NCI-H2171 (cell line): Measurements from ENCODE around the gene HOXA11.

Experiments
- DNase-seq: peaks from one replicate; lab custom pipeline; 2025; lab: John Stamatoyannopoulos, UW

Gene HOXA11

DNA sequence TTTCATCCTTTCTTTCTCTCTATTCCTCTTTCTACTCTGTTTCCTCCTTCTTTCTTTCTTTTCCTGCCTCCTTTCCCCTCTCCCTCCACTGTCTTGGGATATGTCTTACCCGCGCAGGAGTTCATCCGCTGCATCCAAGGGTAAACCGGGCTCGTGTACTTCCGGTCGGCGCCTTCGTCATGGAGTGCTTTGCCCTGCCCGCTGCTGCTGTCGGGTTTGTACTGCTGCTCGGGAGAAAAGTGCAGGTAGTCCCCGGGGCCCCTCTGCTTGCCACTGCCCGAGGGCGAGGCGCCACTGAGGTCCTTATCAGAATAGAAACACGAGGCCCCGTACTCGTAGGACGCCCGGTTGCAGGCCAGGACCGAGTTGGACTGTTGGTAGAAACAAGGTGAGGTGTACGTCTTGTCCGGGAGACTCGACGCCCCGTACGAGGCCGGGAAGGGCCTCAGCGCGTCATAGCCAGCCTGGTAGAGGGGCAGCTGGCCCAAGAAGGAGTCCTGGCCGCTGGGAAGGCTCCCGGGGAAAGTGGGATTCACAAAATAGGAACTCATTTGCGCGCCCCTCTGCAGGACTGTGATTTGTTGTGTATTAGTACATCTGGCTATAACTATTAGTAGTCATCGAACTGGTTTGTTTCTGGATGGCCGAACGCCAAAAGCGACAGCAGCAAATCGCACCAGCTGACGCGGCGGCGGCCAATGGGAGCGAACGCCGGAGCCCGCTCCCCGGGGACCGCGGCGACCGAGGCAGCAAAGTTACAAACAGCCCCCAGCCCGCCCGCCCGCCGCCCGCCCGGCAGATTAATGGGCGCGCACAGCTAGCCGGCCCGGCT lies 37.6 kb downstream of the HOXA11 start, which contains the start of gene HOXA6:
HOXA6 (minus strand) TSS at position 576 of the 832 bp plus-strand sequence; CDS start at position 551, 25 bp downstream.
- peak; percentile 43 for DNase-seq

GRCh38 chr7:27146491-27147198 lies 38.4 kb downstream of the HOXA11 start:
- no peak for DNase-seq

DNA sequence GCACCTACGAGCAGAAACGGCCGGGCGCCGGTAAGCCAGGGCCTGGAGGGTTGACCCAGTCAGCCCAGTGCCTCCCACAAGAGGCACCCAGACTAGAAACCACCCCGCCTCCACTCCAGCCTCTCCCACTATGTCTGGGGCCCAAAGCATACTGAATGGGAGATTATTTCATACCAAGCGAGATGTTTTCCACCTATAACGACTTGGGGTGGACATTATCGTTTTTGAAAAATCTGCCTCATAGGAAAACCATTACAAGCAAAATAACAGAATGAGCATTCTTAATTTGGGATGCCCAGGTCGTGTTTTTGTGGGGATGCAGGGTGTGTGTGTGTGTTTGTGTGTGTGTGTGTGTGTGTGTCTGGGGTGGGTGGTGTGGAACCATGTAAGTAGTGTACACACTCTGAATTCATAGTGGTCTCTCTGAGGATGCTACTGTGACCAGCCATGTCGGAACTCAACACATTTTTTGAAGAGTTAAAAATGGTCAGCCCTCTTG lies 39.1 kb downstream of the HOXA11 start:
- no peak for DNase-seq

DNA sequence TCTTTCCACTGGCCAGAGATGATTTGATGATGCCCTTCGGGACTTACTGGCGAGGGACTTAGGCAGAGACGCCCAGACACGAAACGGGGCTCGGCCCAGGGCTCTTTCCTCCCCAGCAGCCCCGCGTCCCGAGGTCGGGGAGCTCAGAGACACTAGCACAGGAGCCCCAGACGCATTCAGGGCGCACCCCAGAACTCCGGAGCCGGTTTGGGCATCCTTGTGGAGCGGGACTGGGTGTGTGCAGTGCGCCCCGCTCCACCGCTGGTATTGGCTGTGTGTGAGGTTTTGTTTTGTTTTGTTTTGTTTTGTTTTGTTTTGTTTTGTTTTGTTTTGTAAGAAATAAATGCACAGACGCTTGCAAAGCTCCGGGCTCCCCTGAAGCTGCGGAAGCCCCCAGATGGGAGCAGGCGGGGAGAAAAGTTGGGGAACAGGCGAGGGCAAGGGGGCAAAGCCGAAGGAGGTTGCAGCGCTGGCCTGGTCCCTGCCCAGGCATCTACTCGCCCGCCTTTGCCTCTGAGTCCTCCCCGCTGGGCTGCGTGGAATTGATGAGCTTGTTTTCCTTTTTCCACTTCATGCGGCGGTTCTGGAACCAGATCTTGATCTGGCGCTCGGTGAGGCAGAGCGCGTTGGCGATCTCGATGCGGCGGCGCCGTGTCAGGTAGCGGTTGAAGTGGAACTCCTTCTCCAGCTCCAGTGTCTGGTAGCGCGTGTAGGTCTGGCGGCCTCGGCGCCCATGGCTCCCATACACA lies 39.7 kb downstream of the HOXA11 start:
- no peak for DNase-seq

DNA sequence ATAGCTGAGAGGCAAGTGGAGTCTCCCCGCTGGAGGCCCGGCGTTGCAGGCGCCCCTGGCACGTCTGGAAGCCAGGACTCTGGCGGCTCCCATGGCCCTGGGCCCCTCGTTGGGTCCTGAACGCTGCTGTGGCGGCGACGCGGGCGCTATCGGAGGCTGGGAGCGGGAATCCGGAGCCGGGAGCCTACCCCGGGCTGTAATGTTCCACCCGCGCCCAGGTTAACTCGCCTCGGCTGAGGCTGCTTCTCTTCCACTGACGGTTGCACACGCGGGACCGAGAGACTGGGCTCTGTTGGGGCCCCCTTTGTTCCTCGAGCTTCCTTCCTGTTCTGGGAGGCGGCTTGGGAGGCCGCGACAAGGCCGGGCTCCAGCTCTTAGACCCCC lies 40.3 kb downstream of the HOXA11 start:
- no peak for DNase-seq

GRCh38 chr7:27143950-27144780 lies 40.9 kb downstream of the HOXA11 start:
- DNase-seq = no peak

GRCh38 chr7:27143023-27143949 lies 41.7 kb downstream of the HOXA11 start, which contains the start of gene HOXA5:
HOXA5 (minus strand) TSS chr7:27143681; CDS start chr7:27143607, 74 bp downstream.
- no peak for DNase-seq

GRCh38 chr7:27142580-27143022 lies 42.4 kb downstream of the HOXA11 start:
- DNase-seq = no peak

GRCh38 chr7:27141923-27142579 lies 43.0 kb downstream of the HOXA11 start:
- DNase-seq = no peak

- DNase-seq = no peak
Observed at GRCh38 chr7:27141137-27141922, 43.7 kb downstream of the HOXA11 start.

DNA sequence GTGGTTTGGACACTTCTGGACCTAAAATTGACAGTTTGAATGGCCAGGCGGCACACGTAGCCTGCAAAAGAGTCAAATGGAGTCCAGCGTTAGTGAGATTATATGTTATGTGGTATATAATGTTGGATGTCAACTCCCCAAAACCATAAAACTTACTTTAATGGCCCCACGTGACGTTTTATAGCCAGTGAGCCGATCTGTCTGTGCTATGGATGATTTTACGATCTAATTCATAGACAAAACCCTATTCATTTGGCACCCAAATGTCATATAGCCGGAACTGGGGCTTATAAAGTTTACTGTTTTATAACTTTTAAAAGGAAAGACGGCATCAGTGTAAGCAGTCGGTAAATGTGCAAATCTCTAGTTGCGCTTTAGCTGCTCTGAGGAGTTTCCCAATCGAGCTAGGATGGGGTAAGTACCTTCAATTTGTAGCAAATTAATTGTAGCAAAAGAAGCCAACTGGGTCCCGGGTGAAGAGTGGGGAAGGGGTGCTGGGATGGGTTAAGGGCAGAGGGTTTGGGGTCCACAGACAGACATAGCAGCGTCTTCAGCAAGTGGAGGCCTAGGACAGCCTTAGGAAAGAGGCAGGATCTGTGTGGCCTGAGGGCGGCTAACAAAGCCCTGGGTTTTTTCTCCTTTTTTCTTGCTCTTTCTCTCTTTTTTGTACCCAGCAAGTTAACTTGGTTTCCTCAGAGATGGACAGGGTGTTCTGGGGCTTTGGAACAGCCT lies 44.7 kb downstream of the HOXA11 start:
- no peak for DNase-seq

DNA sequence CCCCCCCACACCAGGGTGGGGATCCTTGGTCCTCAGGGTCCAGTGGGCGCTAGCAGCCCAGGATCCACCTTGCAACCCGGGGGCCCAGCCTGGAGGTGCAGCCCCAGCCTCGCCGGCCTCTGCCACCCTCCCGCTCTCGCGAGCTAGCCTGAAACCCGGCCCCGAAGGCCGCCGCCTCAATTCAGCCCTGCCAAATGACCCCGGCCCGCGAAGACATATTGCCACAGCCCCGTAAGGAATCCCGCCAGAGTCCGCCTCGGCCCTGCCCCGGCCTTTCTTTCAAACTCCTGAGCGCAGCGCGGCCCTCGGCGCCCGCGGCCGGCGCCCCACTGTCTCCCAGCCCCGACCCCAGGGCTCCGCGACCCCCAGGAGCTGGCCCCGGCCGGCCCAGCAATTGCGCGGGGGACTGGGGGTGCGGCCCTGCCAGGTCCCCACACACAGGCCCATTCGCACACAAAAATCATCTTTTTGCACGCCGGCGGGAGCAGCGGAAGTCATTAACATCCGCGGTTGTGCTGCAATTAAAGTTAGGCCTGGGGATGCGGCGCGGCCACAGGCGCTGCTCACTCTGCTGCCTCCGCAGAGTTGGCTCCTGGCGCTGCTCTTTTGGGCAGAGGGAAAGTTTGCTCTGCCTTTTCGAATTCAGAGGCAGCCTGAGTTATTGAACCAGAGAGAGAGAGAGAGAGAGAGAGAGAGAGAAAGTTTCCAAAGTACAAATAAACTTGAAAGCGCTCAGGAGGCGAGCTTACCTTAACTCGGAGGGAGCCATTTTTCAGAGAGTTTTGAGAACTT lies 45.5 kb downstream of the HOXA11 start:
- DNase-seq = no peak

- DNase-seq = no peak
Observed at GRCh38 chr7:27138985-27139333, 46.1 kb downstream of the HOXA11 start.

GRCh38 chr7:27138472-27138871 lies 46.6 kb downstream of the HOXA11 start:
- DNase-seq = no peak

DNA sequence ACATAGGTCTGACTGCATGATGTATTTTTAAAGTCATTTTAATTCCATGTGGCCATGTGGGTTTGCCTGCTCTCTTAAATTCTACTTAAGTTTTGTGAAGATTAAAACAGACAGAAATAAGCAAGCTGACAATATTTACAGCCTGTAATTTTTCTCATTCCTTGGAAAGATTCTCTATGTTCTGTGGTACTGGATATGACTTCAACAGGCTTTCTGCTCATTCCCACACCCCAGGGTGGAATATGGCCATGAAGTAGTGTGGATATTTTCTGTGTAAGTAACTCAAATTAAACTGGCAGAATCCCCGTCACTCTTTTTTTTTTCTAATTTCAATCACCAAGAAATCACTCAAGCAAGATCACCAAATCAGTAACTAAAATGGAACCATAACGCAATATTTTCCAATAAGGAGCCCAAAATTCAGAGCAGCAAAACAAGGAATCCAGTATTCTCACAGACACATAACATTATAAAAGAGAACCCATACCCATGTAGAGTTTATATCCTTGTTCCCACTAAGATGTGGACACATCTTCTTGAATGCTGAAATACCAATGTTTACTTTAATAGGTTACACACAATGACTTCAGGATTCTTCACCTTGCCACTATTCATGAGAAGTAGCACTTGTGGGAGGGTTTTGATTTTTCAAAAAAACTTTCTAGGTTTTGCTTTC lies 47.3 kb downstream of the HOXA11 start:
- DNase-seq = no peak

- no peak for DNase-seq
Observed at GRCh38 chr7:27134392-27134791, 50.6 kb downstream of the HOXA11 start.
